Fibroblast of gingiva (primary cell): ENCODE results near the gene SYNE1.
"Not testable (repeated sequence)": the region's sequence is repeated elsewhere in the genome, so short reads cannot be mapped to it uniquely, and the experiment has no call there.

Experiments used
- DNase-seq: peaks from one replicate; pipeline ENCODE4 v3.0.0-alpha.2; 2011; ENCODE audit warnings: low read depth

Gene SYNE1

GRCh38 chr6:152138344-152138743 lies 498.8 kb downstream of the SYNE1 start:
- not testable (repeated sequence) for DNase-seq

DNA sequence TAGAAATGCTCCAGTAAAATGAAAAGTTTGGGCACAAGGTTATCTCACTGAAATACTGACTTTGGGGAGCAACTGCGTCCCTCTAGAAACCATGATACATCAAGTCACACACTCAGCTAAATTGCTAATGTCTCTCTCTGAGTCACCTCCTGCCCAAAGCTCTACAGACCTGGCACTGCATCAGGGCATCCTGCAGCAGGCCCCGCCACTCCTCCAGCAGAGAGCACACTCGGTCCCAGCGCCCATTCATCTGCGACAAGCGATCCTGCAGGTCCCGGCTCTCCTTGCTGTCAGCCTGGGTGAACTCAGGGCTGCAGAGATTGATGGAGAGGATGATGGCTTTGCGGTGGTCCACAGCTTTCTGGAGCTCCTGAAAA lies 500.7 kb downstream of the SYNE1 start:
- DNase-seq: no peak

- DNase-seq: no peak
These were observed 501.3 kb downstream of the SYNE1 start for GRCh38 chr6:152135755-152136448.

- DNase-seq: no peak
These were observed 506.7 kb downstream of the SYNE1 start for GRCh38 chr6:152130441-152130840.

- DNase-seq: peak; percentile 78
These were observed 507.4 kb downstream of the SYNE1 start for GRCh38 chr6:152129691-152130151.

DNA sequence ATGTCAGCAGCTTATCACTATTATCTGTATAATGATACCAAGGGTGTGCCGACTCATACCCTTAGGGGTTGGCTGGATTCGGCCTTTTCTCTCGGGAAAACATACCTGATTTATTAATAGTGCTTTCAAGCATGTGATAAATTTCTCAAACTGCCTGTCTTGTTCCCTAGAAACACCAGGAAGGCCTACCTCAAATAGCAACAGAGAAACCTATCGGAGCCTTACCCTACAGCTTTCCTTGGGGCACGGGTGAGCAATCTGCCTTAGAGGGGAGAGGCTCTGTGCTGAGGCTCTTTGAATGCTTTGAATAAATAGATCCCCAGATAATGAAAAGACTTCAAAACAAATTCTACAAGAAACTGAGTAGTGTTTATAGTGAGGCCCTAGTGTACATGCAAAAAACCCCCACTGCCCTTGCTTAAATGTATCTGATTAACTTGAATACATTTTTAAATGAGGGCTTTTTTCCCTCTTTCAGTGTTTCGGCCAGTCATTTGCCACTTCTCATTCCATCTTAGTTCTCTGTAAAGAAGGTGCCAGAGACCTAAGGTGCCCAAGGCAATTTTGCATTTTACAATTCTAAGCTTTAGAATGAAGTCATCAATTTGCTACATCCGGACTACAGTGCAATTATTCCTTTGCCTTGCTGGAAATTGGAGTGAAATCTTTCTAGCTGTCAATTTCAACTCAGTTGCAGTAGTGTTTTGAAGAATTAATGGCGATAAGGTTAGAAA lies 509.6 kb downstream of the SYNE1 start:
- DNase-seq: no peak

GRCh38 chr6:152124429-152125074 lies 512.6 kb downstream of the SYNE1 start:
- peak; percentile 69 for DNase-seq

DNA sequence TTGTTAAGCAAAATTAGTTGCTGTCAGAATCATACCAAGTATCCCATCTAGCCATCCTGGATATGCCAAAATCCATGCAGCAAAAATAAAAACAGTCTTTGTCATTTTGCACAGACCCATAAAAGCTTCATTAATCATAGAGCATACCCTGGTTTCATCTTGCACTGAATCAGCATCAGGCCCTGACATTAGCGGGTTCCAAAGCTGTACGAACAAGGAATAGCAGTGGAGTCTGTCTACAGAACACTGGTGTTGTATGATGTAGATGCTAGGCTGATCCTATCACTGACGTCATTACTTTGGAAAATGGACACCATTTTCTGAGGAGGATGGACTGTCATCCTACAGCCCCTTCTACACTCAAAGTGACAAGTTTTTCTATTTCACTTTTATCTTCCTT lies 514.1 kb downstream of the SYNE1 start:
- DNase-seq: no peak

DNA sequence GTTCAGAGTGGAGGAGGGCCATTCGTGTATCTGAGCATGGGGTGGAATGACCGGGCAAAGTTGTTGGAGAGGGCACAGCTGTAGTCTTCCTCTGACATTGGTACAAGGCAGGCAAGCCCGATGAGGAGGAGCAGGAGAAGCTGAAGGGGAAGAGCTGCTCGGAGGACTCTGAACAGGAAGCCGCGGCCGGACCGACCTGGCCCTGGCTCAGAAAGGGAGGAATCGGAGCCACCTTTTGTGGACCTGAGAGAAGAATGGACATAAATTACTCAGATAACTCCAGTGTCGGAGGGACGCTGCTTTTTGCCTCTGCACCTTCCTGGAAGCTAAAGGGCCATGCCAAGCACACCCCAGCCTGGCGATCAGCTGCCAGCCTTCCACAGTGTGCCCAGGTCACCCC lies 514.7 kb downstream of the SYNE1 start:
- no peak for DNase-seq

- no peak for DNase-seq
These were observed 515.3 kb downstream of the SYNE1 start for GRCh38 chr6:152121910-152122309.

GRCh38 chr6:152119831-152120230 lies 517.3 kb downstream of the SYNE1 start:
- DNase-seq: no peak

- no peak for DNase-seq
These were observed 518.5 kb downstream of the SYNE1 start for GRCh38 chr6:152118678-152119077.

DNA sequence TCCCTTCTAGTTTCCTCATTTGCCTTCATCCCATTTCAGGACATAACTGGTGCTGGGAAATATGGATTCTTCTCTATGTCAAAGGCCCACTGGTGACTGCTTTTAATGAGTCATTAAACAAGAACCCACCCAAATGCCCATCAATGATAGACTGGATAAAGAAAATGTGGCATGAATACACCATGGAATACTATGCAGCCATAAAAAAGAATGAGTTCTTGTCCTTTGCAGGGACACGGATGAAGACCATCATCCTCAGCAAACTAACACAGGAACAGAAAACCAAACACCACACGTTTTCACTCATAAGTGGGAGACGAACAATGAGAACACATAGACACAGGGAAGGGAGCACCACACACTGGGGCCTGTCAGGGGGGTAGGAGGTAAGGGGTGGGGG lies 518.9 kb downstream of the SYNE1 start:
- DNase-seq: no peak

DNA sequence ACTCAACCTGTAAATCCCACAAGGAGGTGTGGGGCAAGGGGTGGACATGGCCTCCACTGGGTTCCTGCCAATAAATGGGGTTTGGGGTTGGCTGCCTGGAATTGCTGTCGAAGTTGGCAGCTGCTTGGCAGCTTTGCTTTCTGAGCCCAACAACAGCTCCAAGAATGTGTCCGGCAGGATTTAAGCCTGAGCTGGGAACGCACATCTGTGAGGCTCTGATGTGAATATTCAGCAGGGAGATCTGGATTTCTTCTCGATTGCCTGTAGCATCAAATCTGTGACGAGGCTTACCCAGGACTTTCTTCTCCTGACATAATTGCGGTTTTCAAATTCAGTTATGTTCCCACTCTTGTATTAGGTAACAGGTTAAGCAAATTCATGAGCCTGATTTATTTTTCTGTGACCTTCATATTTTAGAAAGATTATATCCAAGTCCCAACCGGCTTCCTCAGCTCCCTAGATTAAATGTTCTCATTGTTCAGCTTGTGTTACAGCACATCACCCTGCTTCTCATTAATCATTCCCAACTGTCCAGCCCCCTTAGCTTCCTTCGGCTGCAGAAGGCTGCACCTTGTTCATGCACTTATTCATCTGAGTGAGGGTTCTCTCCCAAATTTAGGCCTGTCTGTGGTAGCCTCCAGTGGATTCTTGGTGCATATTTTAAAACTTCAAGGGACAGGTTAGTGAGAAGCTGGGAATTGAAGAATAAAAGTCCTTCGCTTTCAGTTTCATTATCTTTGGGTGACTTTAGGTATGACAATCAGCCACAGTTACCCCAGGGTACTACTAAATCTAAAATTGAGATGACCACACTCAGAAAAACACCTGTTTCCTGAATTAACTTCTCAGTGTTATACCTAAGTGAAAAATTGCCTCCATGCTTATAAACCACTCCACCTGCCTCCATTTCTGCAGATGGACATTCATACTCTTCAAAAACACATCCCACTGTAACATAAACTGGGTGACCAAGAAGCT lies 519.7 kb downstream of the SYNE1 start:
- DNase-seq: peak; percentile 28

- DNase-seq: no peak
These were observed 524.5 kb downstream of the SYNE1 start for GRCh38 chr6:152112491-152113261.

- peak; percentile 90 for DNase-seq
These were observed 526.0 kb downstream of the SYNE1 start for GRCh38 chr6:152110886-152111820.

DNA sequence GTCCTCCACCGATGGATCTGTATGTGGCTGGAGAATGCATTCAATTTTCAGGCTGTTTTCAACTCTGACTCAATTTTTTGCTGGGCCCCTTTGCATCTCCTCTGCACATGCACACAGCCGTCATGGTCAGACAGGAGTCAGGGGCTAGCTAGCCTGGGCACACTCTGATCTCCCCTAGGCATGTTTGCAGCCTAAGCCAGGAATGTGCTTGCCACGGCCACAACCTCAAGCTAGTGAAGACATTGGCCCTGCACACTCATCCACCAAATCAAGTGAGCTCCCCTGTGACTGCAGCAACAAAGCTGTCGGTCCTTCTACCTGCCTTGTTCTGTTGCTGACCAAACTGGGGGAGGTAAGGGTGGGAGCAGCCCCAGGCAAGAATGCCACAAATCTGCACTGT lies 529.2 kb downstream of the SYNE1 start:
- DNase-seq: no peak

- peak; percentile 36 for DNase-seq
These were observed 537.0 kb downstream of the SYNE1 start for GRCh38 chr6:152100183-152100618.

DNA sequence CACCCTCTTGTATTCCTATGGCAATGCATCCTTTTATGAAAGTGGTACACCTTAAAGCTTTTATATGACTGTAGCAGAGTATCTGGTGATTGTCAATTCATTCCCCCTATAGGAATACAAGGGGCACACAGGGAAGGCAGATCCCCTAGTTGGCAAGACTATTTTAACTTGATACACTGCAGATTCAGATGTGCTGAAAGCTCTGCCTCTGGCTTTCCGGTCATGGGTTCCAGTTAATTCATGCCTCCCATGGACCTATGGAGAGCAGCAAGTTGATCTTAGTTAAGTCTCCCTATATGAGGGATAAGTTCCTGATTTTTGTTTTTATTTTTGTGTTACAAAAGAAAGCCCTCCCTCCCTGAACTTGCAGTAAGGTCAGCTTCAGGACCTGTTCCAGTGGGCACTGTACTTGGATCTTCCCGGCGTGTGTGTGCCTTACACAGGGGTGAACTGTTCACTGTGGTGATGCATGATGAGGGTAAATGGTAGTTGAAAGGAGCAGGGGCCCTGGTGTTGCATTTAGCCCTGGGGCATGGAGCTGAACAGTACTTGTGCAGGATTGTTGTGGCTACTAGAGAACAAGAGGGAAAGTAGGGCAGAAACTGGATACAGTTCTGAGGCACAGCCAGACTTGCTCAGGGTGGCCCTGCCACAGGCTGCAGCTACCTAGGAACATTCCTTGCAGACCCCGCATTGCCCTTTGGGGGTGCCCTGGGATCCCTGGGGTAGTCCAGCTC lies 537.5 kb downstream of the SYNE1 start:
- DNase-seq: no peak
